Stimulated activated CD8-positive, alpha-beta memory T cell treated with anti-CD3 and anti-CD28 coated beads, Interleukin-4, amount 100 ng/mL, for 1 hour (primary cell): Measurements from ENCODE around the gene WDR1.

Source experiments
- DNase-seq, 2 donors: peaks; one replicate each; pipeline ENCODE4 v3.0.0-alpha.2; 2020; ENCODE audit warnings: low read depth in 2 of 2, low spot score in 1 of 2

The WDR1 gene

GRCh38 chr4:10087152-10087791 lies 29.3 kb downstream of the WDR1 start:
- no peak for DNase-seq

GRCh38 chr4:10086506-10087120 lies 30.0 kb downstream of the WDR1 start:
- DNase-seq: no peak

- DNase-seq: no peak
Observed at GRCh38 chr4:10085828-10086505, 30.6 kb downstream of the WDR1 start.

- DNase-seq: no peak
Observed at GRCh38 chr4:10085386-10085785, 31.2 kb downstream of the WDR1 start.

- no peak for DNase-seq
Observed at GRCh38 chr4:10084651-10085358, 31.8 kb downstream of the WDR1 start.

GRCh38 chr4:10083861-10084641 lies 32.5 kb downstream of the WDR1 start:
- no peak for DNase-seq

- DNase-seq: no peak
Observed at GRCh38 chr4:10083331-10083771, 33.2 kb downstream of the WDR1 start.

- no peak for DNase-seq
Observed at GRCh38 chr4:10082459-10083272, 33.9 kb downstream of the WDR1 start.

- no peak for DNase-seq
Observed at GRCh38 chr4:10082047-10082446, 34.6 kb downstream of the WDR1 start.

- DNase-seq: no peak
Observed at GRCh38 chr4:10081218-10081606, 35.4 kb downstream of the WDR1 start.

GRCh38 chr4:10080589-10081217 lies 35.9 kb downstream of the WDR1 start:
- no peak for DNase-seq

GRCh38 chr4:10079912-10080588 lies 36.5 kb downstream of the WDR1 start:
- no peak for DNase-seq

GRCh38 chr4:10079256-10079655 lies 37.3 kb downstream of the WDR1 start:
- DNase-seq: no peak

- DNase-seq: no peak
Observed at GRCh38 chr4:10078481-10079233, 37.9 kb downstream of the WDR1 start.

GRCh38 chr4:10077483-10078335 lies 38.9 kb downstream of the WDR1 start:
- DNase-seq: no peak

- no peak for DNase-seq
Observed at GRCh38 chr4:10077076-10077475, 39.5 kb downstream of the WDR1 start.

- no peak for DNase-seq
Observed at GRCh38 chr4:10075953-10076391, 40.6 kb downstream of the WDR1 start.
